Right lobe of liver (tissue), 6 donors: Measurements from ENCODE around the gene SPTLC2. TPM values are rescaled to one million over a fixed set of nuclear protein-coding genes. Genes with fewer than 3 reads are reported as not detected.

Experiments
- ATAC-seq, 4 donors: fragments of 200-7000 bp; cut with Tn5 transposase; one replicate each; pipeline ENCODE4 v1.9.1; 2020; ENCODE audit warnings: mild to moderate bottlenecking in 4 of 4, moderate library complexity in 4 of 4
- DNase-seq, 3 donors: peaks; one replicate each; pipeline ENCODE4 v3.0.0-alpha.2; 2020
- H3K27ac ChIP-seq, 3 donors: fragments of 200-600 bp; one replicate each; pipeline ENCODE4 v1.8.0; 2022
- H3K27me3 ChIP-seq, 2 donors: fragments of 200-600 bp; one replicate each; pipeline ENCODE4 v1.8.0; 2022
- H3K36me3 ChIP-seq, 4 donors: fragments of 200-600 bp; sonication (generic) in 1 of 4; one replicate each; pipeline versions ENCODE4 v1.5.1 to v1.8.0; 2017 to 2022; ENCODE audit warnings: control low read depth in 1 of 4
- H3K4me1 ChIP-seq, 4 donors: fragments of 200-600 bp; sonication (generic) in 1 of 4; one replicate each; pipeline versions ENCODE4 v1.5.1 to v1.8.0; 2017 to 2022; ENCODE audit warnings: control low read depth in 1 of 4
- H3K4me3 ChIP-seq, 3 donors: fragments of 200-600 bp; one replicate each; pipeline ENCODE4 v1.8.0; 2022
- H3K9me3 ChIP-seq, 4 donors: fragments of 200-600 bp; sonication (generic) in 1 of 4; one replicate each; pipeline versions ENCODE4 v1.5.1 to v1.8.0; 2017 to 2022; ENCODE audit warnings: control low read depth in 1 of 4
- CTCF ChIP-seq, 4 donors: fragments of 200-600 bp in 3 of 4; fragments of 450-650 bp in 1 of 4; IDR thresholded peaks; one replicate each; pipeline versions ENCODE4 v1.5.1 to v1.8.0; 2016 to 2022; ENCODE audit warnings: antibody characterized with exemption in 4 of 4, mild to moderate bottlenecking in 2 of 4
- POLR2A ChIP-seq: fragments of 450-650 bp; IDR thresholded peaks from one replicate; pipeline ENCODE4 v1.6.1; 2017; ENCODE audit warnings: antibody characterized with exemption, mild to moderate bottlenecking
- WGBS: methylation state at CpG from one replicate; pipeline ENCODE4 v1.1.6; 2018; ENCODE audit warnings: low coverage, low lambda C conversion rate; ENCODE audit not compliant: insufficient coverage; ENCODE audit errors: missing lambda C conversion rate; 5-methylcytosine and 5-hydroxymethylcytosine counted together
- intact Hi-C, 2 donors: fragments of 100-400 bp; cut with DNase I; formaldehyde crosslinking; loops; one replicate each; pipeline versions ENCODE4 v1.11.2 to v1.14.1; 2022
- total RNA-seq, 6 experiments: library from RNA; depleted of rRNA in 2 of 6; stranded (reverse); fragments of >200 nt in 2 of 6; fragmentation: NEBNext Ultra II Directional in 3 of 6; extraction: Animal tissue kit (Norgen Biotek cat#: 25700) in 3 of 6; gene quantifications; one replicate each; pipeline versions ENCODE4 v1.1.0 to v1.2.4, GENCODE V29; 2016 to 2023
- donor health status: DM: no; HTN: yes; CAD: no.
- donor health status: DM: no; HTN: no; CAD: no.
- donor health status: DM: no; HTN: no; CAD: no.
- donor health status: DM: no; HTN: yes; CAD: no.
- donor health status: DM: no; HTN: yes; CAD: no.

Gene SPTLC2
- total RNA-seq, 6 experiments from 2014 or later, result 5.9 to 16.4 (median 10.7) TPM

GRCh38 chr14:77561881-77562280 lies 54.6 kb downstream of the SPTLC2 start:
- no peaks in the 10 kb centered on the region for H3K36me3 ChIP-seq

GRCh38 chr14:77559381-77559780 lies 57.1 kb downstream of the SPTLC2 start:
- no peaks in the 10 kb centered on the region for H3K4me1 ChIP-seq
- intact Hi-C loops, result no loop called here
- no peak overlapping the region for H3K27ac ChIP-seq
- H3K27me3 ChIP-seq, result no peaks in the 10 kb centered on the region
- no peak for TF ChIP-seq CTCF (IDR thresholded peaks at IDR 0.05)
- TF ChIP-seq POLR2A, result no peak
- no peaks in the 10 kb centered on the region for H3K9me3 ChIP-seq
- H3K36me3 ChIP-seq, result peaks cover 0 to 5% (median 0%) of the 10 kb centered on the region in 4 donors
- no peak for ATAC-seq
- 86% methylated on average over 6 of the region's 6 CpGs for WGBS
- no peak overlapping the region for H3K4me3 ChIP-seq
- no peak for DNase-seq

More at GRCh38 chr14:77561881-77562280, 54.6 kb downstream of the SPTLC2 start:
- WGBS, result 85% methylated on average over 5 of the region's 5 CpGs
- intact Hi-C loops, result no loop called here
- no peaks in the 10 kb centered on the region for H3K27me3 ChIP-seq
- H3K27ac ChIP-seq, result no peak overlapping the region
- no peak for TF ChIP-seq POLR2A
- TF ChIP-seq CTCF (IDR thresholded peaks at IDR 0.05), result no peak
- no peaks in the 10 kb centered on the region for H3K9me3 ChIP-seq
- H3K4me3 ChIP-seq, result no peak overlapping the region
- no peak for DNase-seq
- no peaks in the 10 kb centered on the region for H3K4me1 ChIP-seq
- ATAC-seq, result no peak

- DNase-seq, result no peak
- ATAC-seq, result no peak
- Histone ChIP-seq H3K4me1 (no peaks in the 10 kb centered on the region), H3K27ac (no peak overlapping the region), H3K36me3 (peaks cover 0 to 7% (median 0%) of the 10 kb centered on the region in 4 donors), H3K4me3 (no peak overlapping the region), H3K9me3 (no peaks in the 10 kb centered on the region), H3K27me3 (no peaks in the 10 kb centered on the region)
- intact Hi-C loops, result no loop called here
- 82% methylated on average over 10 of the region's 10 CpGs for WGBS
- TF ChIP-seq POLR2A, result no peak
- no peak for TF ChIP-seq CTCF (IDR thresholded peaks at IDR 0.05)
Measured at GRCh38 chr14:77557391-77557790, 59.0 kb downstream of the SPTLC2 start.

- no peak for DNase-seq
- Histone ChIP-seq H3K27me3 (no peaks in the 10 kb centered on the region), H3K4me3 (no peak overlapping the region), H3K4me1 (no peaks in the 10 kb centered on the region), H3K27ac (no peak overlapping the region), H3K36me3 (peaks cover 0 to 7% (median 0%) of the 10 kb centered on the region in 4 donors), H3K9me3 (no peaks in the 10 kb centered on the region)
- peak in 1 of 4 donors; percentile 18 for ATAC-seq
- TF ChIP-seq CTCF (IDR thresholded peaks at IDR 0.05) (no peak), POLR2A (no peak)
- intact Hi-C loops, result no loop called here
- WGBS, result 82% methylated on average over 4 of the region's 4 CpGs
Measured at GRCh38 chr14:77556946-77557345, 59.5 kb downstream of the SPTLC2 start.
